Activated CD8-positive, alpha-beta memory T cell treated with anti-CD3 and anti-CD28 coated beads, Interleukin-2, amount 50 U/mL, for 24 hours (primary cell): ENCODE measurements around the gene RPAIN.

ENCODE experiments used
- DNase-seq: peaks from one replicate; pipeline ENCODE4 v3.0.0-alpha.2; 2020; ENCODE audit errors: extremely low read depth

RPAIN gene

DNA sequence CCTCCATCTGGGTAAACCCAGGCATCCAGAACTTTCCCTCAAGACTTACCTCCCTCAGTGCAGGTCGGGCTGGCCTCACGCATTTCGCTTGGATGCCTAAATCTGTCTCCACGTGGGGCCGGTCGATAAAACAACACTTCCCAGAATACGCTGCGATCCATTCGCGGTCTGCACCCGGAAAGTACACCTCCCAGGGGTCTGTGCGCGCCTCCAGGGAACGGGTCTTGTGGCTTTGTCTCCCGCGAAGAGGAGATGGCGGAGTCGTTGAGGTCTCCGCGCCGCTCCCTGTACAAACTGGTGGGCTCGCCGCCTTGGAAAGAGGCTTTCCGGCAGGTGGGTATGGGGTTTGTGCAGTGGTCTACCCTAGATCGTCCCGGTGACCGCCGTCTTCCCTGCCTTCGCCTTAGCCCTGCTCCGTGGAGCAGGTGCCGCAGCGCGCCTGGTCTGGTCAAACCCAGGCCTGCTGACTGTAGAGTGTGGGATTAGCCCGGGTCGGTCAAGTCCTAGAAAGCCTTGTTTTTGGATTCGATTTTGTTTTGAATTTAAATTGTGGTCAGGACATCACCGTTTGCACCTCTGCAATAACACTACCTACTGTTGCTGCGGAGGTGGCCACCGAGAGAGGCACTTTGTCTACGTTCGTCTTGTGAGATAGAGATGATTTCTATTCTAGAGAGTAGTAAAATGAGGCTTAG is at the start of gene RPAIN:
TSS of gene RPAIN (plus strand) at position 224 of the 695 bp plus-strand sequence. CDS start at position 253, 29 bp downstream.
- peak; percentile 72 for DNase-seq

GRCh38 chr17:5370411-5370810 is 49.6 kb upstream of the RPAIN start:
- no peak for DNase-seq

GRCh38 chr17:5373112-5373511 is 46.9 kb upstream of the RPAIN start:
- DNase-seq = no peak

DNA sequence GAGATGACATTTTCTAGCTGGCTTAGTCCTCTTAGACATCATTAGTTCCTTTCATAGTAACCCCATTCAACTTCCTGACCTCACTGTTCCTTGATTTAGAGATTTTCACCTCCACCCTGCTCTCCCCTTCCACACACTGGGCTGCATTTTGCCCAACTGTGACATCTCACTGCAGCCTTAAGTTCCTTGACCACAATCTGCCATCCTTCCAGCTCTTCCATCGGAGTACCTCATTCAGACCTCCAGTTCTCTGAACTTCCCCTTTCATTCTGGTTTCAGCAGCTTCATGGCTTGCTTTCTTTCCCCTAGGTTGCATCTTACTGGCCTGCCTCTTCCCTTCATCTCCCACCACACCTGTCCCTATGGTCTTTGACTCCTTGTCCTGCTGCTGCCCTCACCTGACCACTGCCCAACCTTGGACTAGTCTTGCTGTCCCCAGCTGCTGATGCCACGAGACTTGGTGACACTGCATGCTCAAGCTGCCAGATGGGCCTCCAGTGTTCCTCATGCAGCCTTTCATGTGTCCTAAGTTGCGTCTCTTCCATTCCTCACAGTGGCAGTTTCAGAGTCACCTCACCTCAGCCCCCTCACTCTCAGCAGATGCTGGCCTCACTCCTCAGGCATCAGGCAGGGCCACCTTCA is 41.3 kb upstream of the RPAIN start:
- no peak for DNase-seq

GRCh38 chr17:5379351-5380107 is 40.5 kb upstream of the RPAIN start:
- no peak for DNase-seq

DNA sequence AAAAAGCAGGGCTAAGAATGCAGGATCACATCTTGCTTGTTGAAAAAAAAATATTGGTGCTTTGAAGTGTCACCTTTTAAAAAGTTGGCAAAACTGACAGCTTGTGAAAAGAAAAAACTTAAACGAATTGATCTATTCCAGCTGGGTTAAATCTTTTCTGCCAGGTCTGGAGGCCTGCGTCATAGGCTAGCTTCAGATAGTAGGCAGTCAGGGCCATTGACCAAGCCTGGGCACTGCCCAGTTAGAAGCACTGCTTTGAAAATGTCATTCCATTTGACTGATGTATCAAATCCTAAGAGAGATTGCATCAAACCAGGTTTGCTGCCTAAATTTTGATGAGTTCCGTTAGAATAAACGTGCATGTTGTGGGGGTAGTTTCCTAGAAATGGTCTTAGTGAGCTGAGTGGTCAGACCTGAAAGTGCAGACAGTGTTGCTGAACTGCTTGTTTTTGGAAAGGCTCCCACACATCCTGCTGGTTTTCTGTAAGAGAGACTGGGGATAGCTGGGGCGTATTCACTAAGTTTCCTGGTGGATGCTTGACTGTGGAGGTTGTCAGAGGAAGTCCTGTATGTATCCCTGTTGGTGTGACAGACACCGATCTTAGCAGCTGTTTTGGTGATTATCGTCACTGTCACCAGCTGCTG is 39.4 kb upstream of the RPAIN start:
- DNase-seq = no peak

DNA sequence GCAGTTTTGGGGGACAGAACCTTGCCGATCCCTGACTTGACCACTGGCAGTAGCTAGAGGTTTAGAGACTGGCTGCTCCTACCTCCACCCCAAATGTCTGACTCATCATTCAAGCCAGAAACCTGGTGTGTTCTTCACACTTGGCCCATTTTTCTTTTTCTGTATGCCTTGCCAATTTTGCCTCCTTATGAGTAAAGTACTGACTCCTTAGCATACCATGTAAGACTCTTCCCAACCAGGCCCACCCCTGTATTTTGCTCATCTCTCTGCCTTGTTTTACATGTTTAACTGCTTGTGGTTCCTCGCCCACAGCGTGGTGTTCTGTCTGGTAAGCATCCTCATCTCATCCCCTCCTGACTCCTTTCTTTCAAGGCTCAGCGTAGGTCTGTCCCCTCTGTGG is 38.4 kb upstream of the RPAIN start:
- no peak for DNase-seq

- no peak for DNase-seq
Observed at GRCh38 chr17:5391678-5392077, 28.3 kb upstream of the RPAIN start.

DNA sequence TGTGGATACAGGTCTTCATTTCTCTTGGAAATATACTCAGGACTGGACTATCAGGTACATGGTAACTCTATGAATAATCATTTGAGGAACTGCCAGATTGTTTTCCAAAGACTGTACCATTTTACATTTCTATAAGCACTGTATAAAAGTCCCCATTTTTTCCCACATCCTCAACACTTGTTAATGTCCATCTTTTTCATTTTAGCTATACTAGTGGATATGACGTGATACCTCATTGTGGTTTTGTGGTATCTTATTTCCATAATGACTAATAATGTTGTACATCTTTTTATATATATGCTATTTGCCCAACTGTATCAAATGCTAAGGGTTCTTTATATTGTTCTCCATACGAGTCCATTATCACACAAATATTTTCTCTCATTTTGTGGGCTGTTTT is 23.4 kb upstream of the RPAIN start:
- DNase-seq = no peak

DNA sequence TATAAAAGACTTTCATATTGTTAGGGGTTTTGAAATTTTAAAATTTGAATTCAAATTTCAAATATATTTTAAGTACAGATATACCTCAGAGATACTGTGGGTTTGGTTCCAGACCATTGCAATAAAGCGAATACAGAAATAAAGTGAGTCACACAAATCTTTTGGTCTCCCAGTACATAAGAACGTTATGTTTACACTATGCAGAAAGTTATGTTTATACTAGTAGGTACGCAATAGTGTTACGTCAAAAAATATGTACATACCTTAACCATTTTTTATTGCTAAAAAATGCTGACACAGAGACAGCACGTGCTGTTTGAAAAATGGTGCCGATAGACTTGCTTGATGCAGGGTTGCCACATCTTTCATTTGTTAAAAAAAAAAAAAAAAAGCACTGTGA is 20.2 kb upstream of the RPAIN start:
- no peak for DNase-seq

GRCh38 chr17:5405400-5405799 is 14.6 kb upstream of the RPAIN start:
- DNase-seq = no peak

DNA sequence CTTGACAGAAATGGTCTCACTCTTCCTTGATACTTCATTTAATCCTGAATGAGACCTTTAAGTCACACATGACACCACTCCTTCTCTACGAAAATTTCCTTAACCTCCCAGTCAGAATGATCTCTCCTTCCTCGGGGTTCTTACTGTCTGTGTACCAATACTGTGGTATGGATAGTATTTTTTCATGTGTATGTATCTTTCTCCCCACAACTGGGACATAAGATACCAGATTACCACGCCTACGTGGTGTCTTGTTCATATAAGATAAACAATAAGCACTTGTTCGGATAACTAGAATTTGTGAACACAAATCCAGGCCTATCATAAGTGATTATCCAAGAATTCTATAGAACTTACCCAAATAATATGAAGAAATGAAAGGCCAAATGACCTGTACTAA is 11.8 kb upstream of the RPAIN start:
- DNase-seq = no peak

DNA sequence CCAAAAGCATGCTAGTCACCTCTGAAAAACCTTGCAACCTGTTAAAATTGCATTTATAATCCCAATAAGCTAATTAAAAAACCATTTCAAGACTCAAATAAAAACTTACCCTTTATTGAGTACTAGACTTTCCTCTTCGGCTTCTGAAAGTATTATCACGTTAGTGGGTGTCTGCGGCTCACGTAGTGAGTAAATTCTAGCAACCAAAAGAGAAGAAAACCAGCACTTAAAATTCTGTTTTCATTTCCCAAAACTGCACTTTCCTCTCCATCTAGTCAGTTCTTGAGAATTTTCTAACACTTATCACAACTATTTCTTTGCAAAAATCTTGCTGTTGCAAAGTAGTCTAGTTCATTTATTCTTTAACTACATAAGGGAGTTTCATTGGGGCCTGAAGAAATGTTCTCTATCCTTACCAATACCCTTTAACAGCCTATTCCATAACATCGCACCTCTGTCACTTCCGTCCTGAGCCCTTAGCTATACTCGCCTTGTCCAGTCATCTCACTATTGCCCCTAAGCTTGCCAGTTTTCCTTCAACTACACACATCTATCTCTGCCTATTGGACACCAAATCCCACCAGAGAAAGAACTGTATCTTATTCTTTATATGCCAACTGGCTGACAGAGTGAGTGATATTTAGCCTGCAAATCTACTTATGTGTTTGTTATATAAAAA is 9.2 kb upstream of the RPAIN start:
- no peak for DNase-seq

- no peak for DNase-seq
Observed at GRCh38 chr17:5413682-5414081, 6.3 kb upstream of the RPAIN start.

DNA sequence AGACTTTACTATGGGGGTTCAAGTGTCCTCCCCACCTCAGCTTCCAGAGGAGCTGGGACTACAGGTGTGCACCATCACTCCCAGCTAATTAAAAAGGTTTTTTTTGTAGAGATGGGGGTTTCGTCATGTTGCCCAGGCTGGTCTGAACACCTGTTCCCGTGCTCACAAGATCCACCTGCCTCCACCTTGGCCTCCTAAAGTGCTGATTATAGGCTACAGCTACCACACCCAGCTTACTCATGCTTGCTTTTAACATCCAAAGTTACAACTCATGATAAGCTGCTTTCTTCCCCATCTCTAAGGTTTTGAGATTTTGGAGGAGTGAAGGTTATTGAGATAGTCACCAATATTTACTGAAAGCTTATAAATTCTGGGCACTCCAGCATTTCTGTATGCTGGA is 3.1 kb upstream of the RPAIN start:
- DNase-seq = no peak

- peak; percentile 47 for DNase-seq
Observed at GRCh38 chr17:5418858-5419355, 1.1 kb upstream of the RPAIN start.

GRCh38 chr17:5419356-5419958 is 525 bp upstream of the RPAIN start, which contains the start of gene NUP88:
Gene NUP88, minus strand, starts transcription at chr17:5419662. Its CDS starts 12 bp downstream, at chr17:5419650.
- peak; percentile 96 for DNase-seq

- no peak for DNase-seq
Observed at GRCh38 chr17:5422505-5422904, 2.5 kb downstream of the RPAIN start.

- no peak for DNase-seq
Observed at GRCh38 chr17:5424909-5425308, 4.9 kb downstream of the RPAIN start.

GRCh38 chr17:5425826-5426225 is 5.8 kb downstream of the RPAIN start:
- DNase-seq = no peak
